Skin epidermis (tissue), 12 donors: ENCODE data around the gene GCNT2.
A peak's percentile ranks its signal among the peaks of the same experiment; 100 is the strongest.
"Not testable (repeated sequence)": the region's sequence is repeated elsewhere in the genome, so short reads cannot be mapped to it uniquely, and the experiment has no call there.

Experiments
- H3K27ac ChIP-seq, 21 experiments: fragments of 200-600 bp; sonication (generic) in 11 of 21; one replicate each; pipeline ENCODE4 v1.5.0; 2020; ENCODE audit warnings: mild to moderate bottlenecking in 3 of 21, inconsistent platforms in 2 of 21, moderate library complexity in 2 of 21
- H3K4me3 ChIP-seq, 7 experiments: fragments of 200-600 bp; sonication (generic) in 2 of 7; one replicate each; pipeline ENCODE4 v1.5.0; 2020; ENCODE audit warnings: inconsistent platforms in 2 of 7, mild to moderate bottlenecking in 2 of 7, moderate library complexity in 1 of 7

GCNT2 gene

GRCh38 chr6:10567256-10568026, 46.3 kb downstream of the GCNT2 start:
- H3K4me3 ChIP-seq: no peak overlapping the region
- no peak overlapping the region for H3K27ac ChIP-seq

DNA sequence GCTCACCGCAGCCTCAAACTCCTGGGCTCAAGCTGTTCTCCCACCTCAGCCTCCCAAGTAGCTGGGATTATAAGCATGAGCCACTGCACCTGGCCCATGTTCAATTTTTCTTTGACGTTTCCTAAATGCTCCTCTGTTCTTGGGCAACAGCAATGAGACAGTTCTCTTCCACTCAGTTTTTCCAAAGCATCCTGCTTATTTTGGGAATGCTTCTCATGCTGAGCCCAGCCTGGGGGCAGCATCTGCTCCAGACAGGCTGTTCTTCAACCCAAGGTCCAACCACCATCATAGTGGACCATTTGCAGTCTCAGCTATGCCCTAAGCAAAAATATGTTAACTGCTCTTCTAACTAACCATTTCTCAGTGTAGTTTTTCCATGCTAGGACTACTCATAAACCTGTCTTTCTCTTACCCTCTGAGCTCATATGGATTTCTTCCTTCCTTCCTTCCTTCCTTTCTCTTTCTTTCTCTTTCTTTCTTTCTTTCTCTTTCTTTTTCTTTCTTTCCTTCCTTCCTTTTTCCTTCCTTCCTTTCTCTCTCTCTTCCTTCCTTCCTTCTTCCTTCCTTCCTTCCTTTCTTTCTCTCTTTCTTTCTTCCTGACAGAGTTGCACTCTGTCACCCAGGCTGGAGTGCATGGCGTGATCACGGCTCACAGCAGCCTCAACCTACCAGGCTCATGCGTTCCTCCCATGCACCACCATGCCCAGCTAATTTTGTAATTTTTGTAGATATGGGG, 48.4 kb downstream of the GCNT2 start:
- H3K4me3 ChIP-seq: no peak overlapping the region
- H3K27ac ChIP-seq: no peak overlapping the region

DNA sequence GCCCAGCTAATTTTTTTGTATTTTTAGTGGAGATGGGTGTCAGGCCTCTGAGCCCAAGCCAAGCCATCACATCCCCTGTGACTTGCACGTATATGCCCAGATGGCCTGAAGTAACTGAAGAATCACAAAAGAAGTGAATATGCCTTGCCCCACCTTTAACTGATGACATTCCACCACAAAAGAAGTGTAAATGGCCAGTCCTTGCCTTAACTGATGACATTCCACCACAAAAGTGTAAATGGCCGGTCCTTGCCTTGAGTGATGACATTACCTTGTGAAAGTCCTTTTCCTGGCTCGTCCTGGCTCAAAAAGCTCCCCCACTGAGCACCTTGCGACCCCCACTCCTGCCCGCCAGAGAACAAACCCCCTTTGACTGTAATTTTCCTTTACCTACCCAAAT, 54.4 kb downstream of the GCNT2 start:
- not testable (repeated sequence) for H3K27ac ChIP-seq, H3K4me3 ChIP-seq

DNA sequence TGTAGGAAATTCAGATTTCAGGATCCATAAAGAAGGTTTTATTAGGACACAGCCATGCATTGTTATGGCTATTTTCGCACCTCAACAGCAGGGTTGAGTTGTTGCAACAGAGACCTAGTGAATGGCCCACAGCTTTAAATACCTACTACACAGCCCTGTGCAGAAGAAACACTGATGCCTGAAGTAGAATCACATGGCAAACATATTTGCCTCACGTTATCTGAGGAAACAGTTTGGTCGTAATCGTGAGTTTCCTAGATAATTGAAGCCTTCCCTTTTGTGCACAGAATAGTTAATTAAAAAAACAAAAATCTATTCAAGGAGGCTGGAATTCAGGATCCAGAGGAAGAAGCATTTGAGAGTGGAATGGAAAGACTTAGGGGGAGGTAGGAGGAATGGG, 55.1 kb downstream of the GCNT2 start:
- Histone ChIP-seq H3K27ac (no peak overlapping the region), H3K4me3 (no peak overlapping the region)

DNA sequence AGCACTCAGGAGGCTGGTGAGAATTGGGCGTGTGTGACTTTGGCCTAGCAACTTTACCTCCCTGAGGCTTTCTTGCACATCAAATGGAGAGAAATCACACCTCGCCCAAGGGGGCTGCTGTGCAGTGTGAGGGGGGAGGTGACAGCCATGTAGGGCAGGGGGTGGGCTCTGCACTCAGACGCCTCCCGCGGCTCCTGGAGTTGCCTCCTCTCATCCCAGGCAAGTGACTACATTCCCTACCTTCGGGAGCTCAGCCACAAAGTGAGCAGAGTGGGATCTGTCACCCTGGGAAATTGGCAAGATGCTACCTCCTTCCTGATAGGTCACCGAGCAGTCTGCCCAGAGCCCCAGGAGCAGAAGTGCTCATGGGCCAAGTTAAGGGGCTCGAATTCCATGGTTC, 56.0 kb downstream of the GCNT2 start:
- no peak overlapping the region for H3K4me3 ChIP-seq
- H3K27ac ChIP-seq: no peak overlapping the region

DNA sequence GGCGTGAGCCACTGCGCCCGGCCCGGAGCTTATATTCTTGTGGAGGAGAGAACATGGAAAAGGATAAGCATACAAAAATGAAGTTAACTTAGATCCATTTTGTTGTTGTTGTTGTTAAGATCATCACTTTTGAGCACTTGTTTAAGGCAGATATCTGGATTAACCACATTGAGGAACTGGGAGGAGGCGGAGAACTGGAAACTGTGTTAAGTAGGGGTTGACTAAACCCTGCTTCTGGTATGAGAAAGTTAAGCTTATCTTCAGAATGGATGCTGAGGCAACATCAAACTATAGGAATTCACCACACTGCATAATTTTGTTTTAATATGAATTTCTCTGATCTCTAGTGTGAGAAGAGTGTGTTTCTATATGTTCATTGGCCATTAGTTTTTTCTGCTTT, 57.6 kb downstream of the GCNT2 start:
- no peak overlapping the region for H3K27ac ChIP-seq
- no peak overlapping the region for H3K4me3 ChIP-seq

DNA sequence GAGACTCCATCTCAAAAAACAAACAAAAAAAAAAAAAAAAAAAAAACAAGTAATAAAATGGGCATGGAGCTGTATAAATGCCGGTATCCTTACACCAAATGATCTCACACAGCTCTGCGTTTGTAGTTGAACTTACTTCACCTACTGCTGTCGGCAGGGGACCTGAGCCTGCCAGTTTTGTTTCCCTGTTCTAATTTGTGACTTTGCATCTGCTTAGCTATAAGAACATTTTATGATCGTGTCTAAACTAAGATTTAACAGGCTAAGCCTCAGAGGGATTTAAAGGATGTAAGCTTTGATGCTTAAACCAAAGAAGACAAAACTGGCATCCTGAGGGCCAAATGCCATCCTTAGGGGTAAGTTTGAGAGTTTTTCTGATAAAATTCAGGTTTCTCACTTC, 58.7 kb downstream of the GCNT2 start:
- Histone ChIP-seq H3K4me3 (no peak overlapping the region), H3K27ac (no peak overlapping the region)

- Histone ChIP-seq H3K4me3 (no peak overlapping the region), H3K27ac (no peak overlapping the region)
Observed at GRCh38 chr6:10580570-10580969, 59.4 kb downstream of the GCNT2 start.

DNA sequence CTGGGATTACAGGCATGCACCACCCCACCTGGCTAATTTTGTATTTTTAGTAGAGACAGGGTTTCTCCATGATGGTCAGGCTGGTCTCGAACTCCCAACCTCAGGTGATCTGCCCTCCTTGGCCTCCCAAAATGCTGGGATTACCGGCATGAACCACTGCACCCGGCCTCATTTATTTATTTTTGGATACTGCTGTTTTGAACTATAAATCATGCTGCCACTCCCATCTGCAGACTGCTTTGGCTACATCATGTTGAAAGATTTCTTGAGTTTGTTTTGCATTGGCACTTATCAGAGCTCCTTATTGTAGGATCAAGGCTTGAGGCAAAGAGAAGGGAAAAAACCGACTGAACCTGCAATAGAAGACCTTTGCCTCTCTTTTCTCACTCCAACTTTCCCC, 60.3 kb downstream of the GCNT2 start:
- H3K27ac ChIP-seq, H3K4me3 ChIP-seq: not testable (repeated sequence)

DNA sequence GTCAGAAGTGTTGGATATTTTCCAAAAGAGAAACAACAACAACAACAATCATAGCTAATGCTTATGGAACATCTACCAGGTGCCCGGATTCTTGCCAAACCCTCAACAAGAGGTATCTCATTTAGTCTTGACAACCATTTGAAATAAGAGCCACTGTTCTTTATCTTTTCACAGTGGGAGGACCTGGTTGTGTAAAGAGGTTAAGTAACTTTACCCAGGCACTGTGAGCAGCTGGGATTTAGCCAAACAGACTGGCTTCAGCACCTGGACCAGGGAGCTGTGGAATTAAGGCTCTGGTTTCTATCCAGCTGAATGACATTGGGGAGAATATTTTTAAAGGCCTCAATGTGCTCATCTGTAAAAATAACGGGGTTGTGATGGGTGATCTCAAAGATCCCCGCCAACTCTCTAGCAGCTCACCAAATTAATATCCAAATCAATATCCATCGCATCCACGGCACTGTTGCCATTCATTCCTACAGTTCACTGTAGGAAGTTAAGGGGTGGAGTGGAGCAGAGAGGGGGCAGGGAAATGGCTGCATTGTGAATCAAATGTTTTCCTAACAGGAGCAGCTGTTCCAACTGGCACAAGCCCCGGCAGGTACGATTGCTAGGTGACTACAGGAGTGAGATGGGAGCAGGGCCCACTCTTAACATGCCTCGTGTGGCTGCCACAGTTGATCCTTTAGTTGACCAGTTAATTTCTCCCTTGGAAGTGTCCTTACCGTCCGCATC, 61.8 kb downstream of the GCNT2 start:
- Histone ChIP-seq H3K4me3 (no peak overlapping the region), H3K27ac (no peak overlapping the region)

DNA sequence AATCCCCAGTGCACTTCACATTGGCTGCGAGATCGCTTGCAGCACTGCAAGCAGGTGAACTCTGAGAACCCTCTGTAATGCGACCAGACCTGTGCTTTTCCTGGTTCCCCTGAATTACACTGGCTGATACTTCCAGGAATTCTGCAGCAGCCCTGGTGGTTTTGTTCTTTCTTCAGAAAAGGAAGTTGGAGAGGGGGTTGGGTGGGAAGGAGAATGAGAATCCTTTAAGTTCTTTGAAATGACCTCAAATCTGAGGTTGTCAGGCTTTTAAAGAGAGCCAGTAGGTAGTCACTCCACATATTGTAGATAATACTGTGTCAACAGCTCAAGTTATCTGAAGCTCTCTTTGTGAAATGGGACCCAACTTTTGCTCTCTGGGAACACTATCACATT, 62.4 kb downstream of the GCNT2 start:
- Histone ChIP-seq H3K27ac (peak overlapping the region in 1 of 21 experiments; percentile 5), H3K4me3 (no peak overlapping the region)

- H3K27ac ChIP-seq: no peak overlapping the region
- no peak overlapping the region for H3K4me3 ChIP-seq
Observed at GRCh38 chr6:10584607-10585006, 63.5 kb downstream of the GCNT2 start.

DNA sequence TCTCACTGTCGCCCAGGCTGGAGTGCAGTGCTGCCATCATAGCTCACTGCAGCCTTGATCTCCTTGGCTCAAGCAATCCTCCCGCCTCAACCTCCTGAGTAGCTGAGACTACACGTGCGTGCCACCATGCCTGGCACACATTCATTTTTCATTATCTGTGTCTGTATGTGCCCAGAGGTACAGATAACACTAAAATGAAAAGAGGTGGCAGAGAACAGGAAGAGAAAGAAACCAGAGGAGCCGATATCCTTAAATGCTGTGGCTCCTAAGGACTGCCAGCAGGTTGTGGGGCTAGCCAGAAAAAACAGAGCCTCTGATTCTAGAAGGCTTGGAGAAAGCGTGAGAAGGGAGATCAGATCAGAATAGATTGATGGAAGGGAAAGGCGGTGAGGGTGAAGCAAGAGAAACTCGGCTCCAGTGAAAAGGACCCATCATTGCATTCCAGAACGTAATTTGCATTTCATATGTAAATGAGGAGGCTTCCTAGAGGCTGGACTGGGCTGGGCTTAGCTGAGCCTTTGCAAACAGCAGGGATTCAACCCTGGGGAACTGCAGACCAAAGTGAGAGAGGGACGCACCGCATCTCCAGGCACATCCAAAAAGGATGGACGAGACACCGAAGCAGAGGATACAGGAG, 64.2 kb downstream of the GCNT2 start:
- no peak overlapping the region for H3K27ac ChIP-seq

GRCh38 chr6:10586302-10586701, 65.2 kb downstream of the GCNT2 start:
- no peak overlapping the region for H3K4me3 ChIP-seq
- no peak overlapping the region for H3K27ac ChIP-seq

More for the DNA sequence above, 64.2 kb downstream of the GCNT2 start:
- no peak overlapping the region for H3K4me3 ChIP-seq

GRCh38 chr6:10587656-10588406, 66.7 kb downstream of the GCNT2 start:
- no peak overlapping the region for H3K27ac ChIP-seq
- no peak overlapping the region for H3K4me3 ChIP-seq

- Histone ChIP-seq H3K4me3 (no peak overlapping the region), H3K27ac (no peak overlapping the region)
Observed at GRCh38 chr6:10588562-10589428, 67.6 kb downstream of the GCNT2 start.

DNA sequence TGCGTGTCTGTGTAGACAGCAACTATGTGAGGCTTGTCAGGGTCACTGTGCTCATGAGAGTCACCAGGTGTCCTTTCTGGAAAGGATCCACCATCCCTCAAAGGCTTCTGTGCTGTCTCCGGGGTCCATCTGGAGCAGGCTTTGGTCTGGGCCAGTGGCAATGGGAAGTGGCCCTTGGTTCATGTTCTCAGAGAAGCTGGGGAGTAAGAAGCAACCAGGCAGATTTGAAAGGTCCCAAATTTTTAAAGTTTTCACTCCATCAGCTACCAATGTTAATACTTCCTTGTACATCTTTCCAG, 68.2 kb downstream of the GCNT2 start:
- Histone ChIP-seq H3K27ac (no peak overlapping the region), H3K4me3 (no peak overlapping the region)

- Histone ChIP-seq H3K27ac (no peak overlapping the region), H3K4me3 (no peak overlapping the region)
Observed at GRCh38 chr6:10589983-10590382, 68.8 kb downstream of the GCNT2 start.
